ENCODE results near the gene MMP13. TPM values are rescaled to one million over a fixed set of nuclear protein-coding genes. Genes with fewer than 3 reads are reported as not detected.
"Not testable (repeated sequence)": the region's sequence is repeated elsewhere in the genome, so short reads cannot be mapped to it uniquely, and the experiment has no call there.

The MMP13 gene
- total RNA-seq, 3 donors from 2014 or later: not detected

DNA sequence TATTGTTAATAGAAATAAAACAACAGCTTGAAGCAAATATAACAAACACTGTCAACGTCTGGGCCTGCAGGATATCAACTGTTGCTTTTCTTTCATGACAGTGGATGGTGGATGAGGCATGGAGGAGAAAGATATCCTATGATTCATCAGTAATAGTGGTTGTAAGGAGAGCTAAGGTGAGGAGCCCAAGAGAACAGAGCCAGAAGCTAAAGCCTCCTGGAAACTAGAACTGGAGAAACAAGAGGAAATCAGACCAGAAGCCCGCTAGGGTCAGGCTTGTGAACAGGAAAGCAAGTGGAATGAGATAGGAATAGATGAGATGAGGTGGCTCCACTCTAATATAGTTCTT is 43.1 kb downstream of the MMP13 start:
- intact Hi-C loops (cut with DNase I, micrococcal nuclease): no loop called here
- Histone ChIP-seq H3K36me3 (ENCODE audit: low read depth) (no peaks in the 10 kb centered on the region), H3K4me3 (no peak overlapping the region), H3K9me3 (no peaks in the 10 kb centered on the region), H3K4me1 (ENCODE audit: low read depth) (no peaks in the 10 kb centered on the region)
- TF ChIP-seq, protein P1, sequence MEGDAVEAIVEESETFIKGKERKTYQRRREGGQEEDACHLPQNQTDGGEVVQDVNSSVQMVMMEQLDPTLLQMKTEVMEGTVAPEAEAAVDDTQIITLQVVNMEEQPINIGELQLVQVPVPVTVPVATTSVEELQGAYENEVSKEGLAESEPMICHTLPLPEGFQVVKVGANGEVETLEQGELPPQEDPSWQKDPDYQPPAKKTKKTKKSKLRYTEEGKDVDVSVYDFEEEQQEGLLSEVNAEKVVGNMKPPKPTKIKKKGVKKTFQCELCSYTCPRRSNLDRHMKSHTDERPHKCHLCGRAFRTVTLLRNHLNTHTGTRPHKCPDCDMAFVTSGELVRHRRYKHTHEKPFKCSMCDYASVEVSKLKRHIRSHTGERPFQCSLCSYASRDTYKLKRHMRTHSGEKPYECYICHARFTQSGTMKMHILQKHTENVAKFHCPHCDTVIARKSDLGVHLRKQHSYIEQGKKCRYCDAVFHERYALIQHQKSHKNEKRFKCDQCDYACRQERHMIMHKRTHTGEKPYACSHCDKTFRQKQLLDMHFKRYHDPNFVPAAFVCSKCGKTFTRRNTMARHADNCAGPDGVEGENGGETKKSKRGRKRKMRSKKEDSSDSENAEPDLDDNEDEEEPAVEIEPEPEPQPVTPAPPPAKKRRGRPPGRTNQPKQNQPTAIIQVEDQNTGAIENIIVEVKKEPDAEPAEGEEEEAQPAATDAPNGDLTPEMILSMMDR (IDR thresholded peaks at IDR 0.05): no peak
- DNase-seq (no peak), ATAC-seq (no peak)

GRCh38 chr11:102911758-102912481 is 43.6 kb downstream of the MMP13 start:
- ATAC-seq: no peak
- H3K4me3 ChIP-seq: no peak overlapping the region
- intact Hi-C loops (cut with DNase I, micrococcal nuclease): no loop called here
- TF ChIP-seq, protein P1 (IDR thresholded peaks at IDR 0.05): no peak
- H3K9me3 ChIP-seq: no peaks in the 10 kb centered on the region
- H3K36me3 ChIP-seq (ENCODE audit: low read depth): no peaks in the 10 kb centered on the region
- H3K4me1 ChIP-seq (ENCODE audit: low read depth): no peaks in the 10 kb centered on the region
- no peak for DNase-seq

- DNase-seq; H3K36me3 ChIP-seq (ENCODE audit: low read depth); H3K4me3 ChIP-seq; intact Hi-C loops (cut with DNase I, micrococcal nuclease); H3K4me1 ChIP-seq (ENCODE audit: low read depth); ATAC-seq; H3K9me3 ChIP-seq: not testable (repeated sequence)
Observed at GRCh38 chr11:102905848-102906247, 49.7 kb downstream of the MMP13 start.

- ATAC-seq; H3K4me3 ChIP-seq; DNase-seq; H3K36me3 ChIP-seq (ENCODE audit: low read depth); H3K4me1 ChIP-seq (ENCODE audit: low read depth); H3K9me3 ChIP-seq; intact Hi-C loops (cut with DNase I, micrococcal nuclease): not testable (repeated sequence)
Observed at GRCh38 chr11:102903895-102904294, 51.6 kb downstream of the MMP13 start.

GRCh38 chr11:102900346-102900745 is 55.2 kb downstream of the MMP13 start:
- Histone ChIP-seq H3K36me3 (ENCODE audit: low read depth) (no peaks in the 10 kb centered on the region), H3K4me1 (ENCODE audit: low read depth) (no peaks in the 10 kb centered on the region), H3K4me3 (no peak overlapping the region), H3K9me3 (no peaks in the 10 kb centered on the region)
- no peak for ATAC-seq
- intact Hi-C loops (cut with DNase I, micrococcal nuclease): no loop called here
- TF ChIP-seq, protein P1 (IDR thresholded peaks at IDR 0.05): no peak
- no peak for DNase-seq

Other genes starting within 250 kb of the MMP13 start
- gene MMP27, start 250.0 kb downstream of the MMP13 start, total RNA-seq: under 1 TPM in 1 of 3 donors, not detected in 2; 0.16 TPM
- gene MMP8, start 230.8 kb downstream of the MMP13 start, total RNA-seq: not detected
- gene MMP10, start 175.1 kb downstream of the MMP13 start, total RNA-seq: under 1 TPM in 1 of 3 donors, not detected in 2; 0.16 TPM
- under 1 TPM; 0.20 to 0.67 (median 0.47) TPM for gene MMP1, start 157.6 kb downstream of the MMP13 start, total RNA-seq
- 1 to 10 TPM in 1 of 3 donors, under 1 TPM in 1, not detected in 1; 0.47 to 1.3 TPM for gene MMP3, start 112.1 kb downstream of the MMP13 start, total RNA-seq
- gene MMP12, start 80.8 kb downstream of the MMP13 start, total RNA-seq: 10 to 100 TPM in 1 of 3 donors, 1 to 10 TPM in 2; 2.7 to 17.5 (median 5.4) TPM
- 10 to 100 TPM in 2 of 3 donors, 1 to 10 TPM in 1; 9.4 to 18.9 (median 14.5) TPM for gene DCUN1D5, start 136.4 kb upstream of the MMP13 start, total RNA-seq
- gene DYNC2H1, start 153.7 kb upstream of the MMP13 start, total RNA-seq: 10 to 100 TPM in 1 of 3 donors, 1 to 10 TPM in 2; 2.3 to 12.4 (median 5.0) TPM

Measured in mucosa of descending colon (tissue), 3 donors.